Stomach (tissue), 9 donors: Measurements from ENCODE around the gene C22orf39. TPM values are rescaled to one million over a fixed set of nuclear protein-coding genes. Genes with fewer than 3 reads are reported as not detected.

Experiments used
- DNase-seq, 2 donors: peaks; one replicate each; pipeline versions ENCODE4 v3.0.0 to v3.0.0-alpha.2; 2013 to 2019
- H3K27ac ChIP-seq, 5 donors: fragments of 200-600 bp in 4 of 5; sonication (generic) in 4 of 5; one replicate each; pipeline ENCODE4 v1.5.1; 2013 to 2019; ENCODE audit warnings: mild to moderate bottlenecking in 1 of 5, moderate library complexity in 1 of 5
- H3K27me3 ChIP-seq, 3 donors: fragments of 200-600 bp; sonication (generic); one replicate each; pipeline ENCODE4 v1.5.1; 2017 to 2019; ENCODE audit warnings: mixed run types in 1 of 3
- H3K36me3 ChIP-seq, 4 donors: fragments of 200-600 bp; sonication (generic); 1 replicate in 3 of 4; 2 replicates in 1 of 4; pipeline ENCODE4 v1.5.1; 2016 to 2019
- H3K4me1 ChIP-seq, 4 donors: fragments of 200-600 bp; sonication (generic); one replicate each; pipeline ENCODE4 v1.5.1; 2016 to 2019
- H3K4me3 ChIP-seq, 4 donors: fragments of 200-600 bp; sonication (generic) in 3 of 4; one replicate each; pipeline ENCODE4 v1.5.1; 2016 to 2019; ENCODE audit warnings: mild to moderate bottlenecking in 1 of 4
- H3K9me3 ChIP-seq, 4 donors: fragments of 200-600 bp; sonication (generic); one replicate each; pipeline ENCODE4 v1.5.1; 2016 to 2019
- CTCF ChIP-seq, 7 experiments: fragments of 450-650 bp in 4 of 7; fragments of 200-600 bp in 3 of 7; sonication (generic) in 3 of 7; IDR thresholded peaks; one replicate each; pipeline ENCODE4 v1.5.1; 2016 to 2019; ENCODE audit warnings: antibody characterized with exemption in 7 of 7, control low read depth in 2 of 7, mild to moderate bottlenecking in 1 of 7
- EP300 ChIP-seq: sonication (generic); formaldehyde crosslinking; IDR thresholded peaks from one replicate; pipeline ENCODE4 v1.6.1; 2017; ENCODE audit warnings: antibody characterized with exemption
- POLR2A ChIP-seq, 4 donors: fragments of 450-650 bp; IDR thresholded peaks; one replicate each; pipeline ENCODE4 v1.6.1; 2016; ENCODE audit warnings: antibody characterized with exemption in 4 of 4, control low read depth in 2 of 4, mild to moderate bottlenecking in 1 of 4, moderate library complexity in 1 of 4
- POLR2AphosphoS5 ChIP-seq, 3 donors: sonication (generic); formaldehyde crosslinking; IDR thresholded peaks; one replicate each; pipeline ENCODE4 v1.6.1; 2016; ENCODE audit warnings: antibody characterized with exemption in 3 of 3
- WGBS, 5 donors: extraction: QIAGEN DNeasy Blood & Tissue Kit in 3 of 5; methylation state at CpG; one replicate each; pipeline versions ENCODE4 v1.1.5 to v1.1.7; 2013 to 2018; 5-methylcytosine and 5-hydroxymethylcytosine counted together
- intact Hi-C: fragments of 100-400 bp; cut with DNase I; formaldehyde crosslinking; loops from one replicate; pipeline ENCODE4 v1.15.1; 2023; ENCODE audit warnings: low total_unique reads
- polyA plus RNA-seq, 3 donors: library from polyadenylated mRNA; stranded (reverse); fragments of 200-250 nt; gene quantifications; one replicate each; pipeline ENCODE4 v1.2.3, GENCODE V29; 2013
- total RNA-seq, 5 donors: library from RNA; depleted of rRNA; stranded (reverse); fragments of >200 nt; gene quantifications; one replicate each; pipeline versions ENCODE4 v1.1.0 to v1.2.3, GENCODE V29; 2014 to 2016
- donor health status: healthy with polysubstance abuse.
- donor health status: Bipolar disorder and iron deficiency.
- donor health status: healthy.

Gene C22orf39
- total and polyA plus RNA-seq, 8 donors: 23.6 to 124 (median 41.5) TPM

DNA sequence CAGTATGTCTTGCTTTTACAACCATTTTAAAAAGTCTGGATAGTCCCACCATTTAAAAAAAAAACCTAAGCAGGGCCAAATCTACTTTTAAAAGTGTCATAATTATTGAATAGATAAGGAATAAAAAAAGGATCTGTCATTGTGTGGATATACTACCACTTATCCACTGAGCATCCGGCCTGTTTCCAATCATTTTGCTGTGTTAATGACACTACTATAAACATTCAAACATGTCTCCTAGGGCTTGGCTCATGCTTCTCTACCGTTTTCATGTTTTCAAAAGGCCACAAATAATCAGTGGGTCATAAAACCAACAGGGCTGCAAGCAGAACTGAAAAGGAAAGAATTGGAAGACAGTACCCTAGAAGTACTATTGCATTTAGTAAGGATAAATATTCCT, 12.5 kb upstream of the C22orf39 start:
- H3K4me3 ChIP-seq: no peak overlapping the region
- no peak overlapping the region for H3K27ac ChIP-seq
- H3K27me3 ChIP-seq: no peaks in the 10 kb centered on the region
- H3K36me3 ChIP-seq: peaks cover 79 to 100% (median 99%) of the 10 kb centered on the region in 4 donors
- no peak for TF ChIP-seq POLR2AphosphoS5 (IDR thresholded peaks at IDR 0.05)
- TF ChIP-seq CTCF (IDR thresholded peaks at IDR 0.05): no peak
- no peak for TF ChIP-seq EP300
- no peak for TF ChIP-seq POLR2A (IDR thresholded peaks at IDR 0.05)
- intact Hi-C loops: no loop called here
- no peaks in the 10 kb centered on the region for H3K9me3 ChIP-seq
- H3K4me1 ChIP-seq: no peaks in the 10 kb centered on the region
- no peak for DNase-seq
- WGBS, 5 donors: 66 to 82% (median 73%) methylated on average over 2 of the region's 2 CpGs

DNA sequence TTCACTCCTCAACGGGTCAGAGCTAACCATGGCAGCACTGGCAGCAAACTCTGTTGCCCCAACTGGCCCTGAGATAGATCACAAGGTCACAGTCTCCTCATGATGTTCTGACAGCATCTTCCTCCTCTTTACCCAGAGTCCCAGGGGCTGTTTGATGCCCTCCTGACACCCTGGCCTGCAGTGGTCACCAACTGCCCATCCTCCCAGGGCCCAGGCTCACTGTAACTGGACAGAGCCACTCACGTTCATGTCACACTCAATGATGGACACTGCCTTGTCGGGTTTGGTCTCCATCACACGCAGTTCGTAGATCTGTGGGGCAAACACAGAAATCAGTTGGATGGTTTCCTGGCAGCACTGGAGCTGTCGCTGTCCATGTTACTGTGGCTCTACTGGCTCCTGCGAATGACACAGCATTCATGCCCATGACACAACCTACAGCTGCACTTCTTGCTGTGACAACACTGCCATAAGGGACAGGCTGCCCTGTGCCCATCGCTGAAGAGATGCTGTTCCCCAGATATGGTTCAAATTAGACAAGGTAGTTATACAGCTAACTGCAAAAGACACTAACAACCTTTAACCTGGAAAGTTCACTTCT, 10.4 kb upstream of the C22orf39 start:
- no peak overlapping the region for H3K27ac ChIP-seq
- intact Hi-C loops: loop anchor here (10.0 kb wide), 1 partner anchor 273 kb away; no protein-coding TSS in a partner anchor
- TF ChIP-seq POLR2A (IDR thresholded peaks at IDR 0.05) (no peak), POLR2AphosphoS5 (IDR thresholded peaks at IDR 0.05) (no peak), EP300 (no peak), CTCF (IDR thresholded peaks at IDR 0.05) (no peak)
- H3K4me3 ChIP-seq: no peak overlapping the region
- no peaks in the 10 kb centered on the region for H3K9me3 ChIP-seq
- H3K36me3 ChIP-seq: peaks cover 79 to 100% (median 99%) of the 10 kb centered on the region in 4 donors
- no peaks in the 10 kb centered on the region for H3K4me1 ChIP-seq
- WGBS, 5 donors: 93 to 97% (median 97%) methylated on average over 8 of the region's 8 CpGs
- no peak for DNase-seq
- H3K27me3 ChIP-seq: no peaks in the 10 kb centered on the region

GRCh38 chr22:19456541-19456940, 9.0 kb upstream of the C22orf39 start:
- DNase-seq: no peak
- H3K9me3 ChIP-seq: no peaks in the 10 kb centered on the region
- WGBS, 5 donors: 91 to 96% (median 94%) methylated on average over 7 to 10 of the region's 10 CpGs
- no peaks in the 10 kb centered on the region for H3K4me1 ChIP-seq
- H3K27ac ChIP-seq: no peak overlapping the region
- H3K27me3 ChIP-seq: no peaks in the 10 kb centered on the region
- H3K4me3 ChIP-seq: no peak overlapping the region
- intact Hi-C loops: loop anchor here (10.0 kb wide), 1 partner anchor 272 kb away; no protein-coding TSS in a partner anchor
- peaks cover 76 to 100% (median 99%) of the 10 kb centered on the region in 4 donors for H3K36me3 ChIP-seq
- TF ChIP-seq CTCF (IDR thresholded peaks at IDR 0.05): no peak
- no peak for TF ChIP-seq POLR2AphosphoS5 (IDR thresholded peaks at IDR 0.05)
- no peak for TF ChIP-seq POLR2A (IDR thresholded peaks at IDR 0.05)

GRCh38 chr22:19455585-19456370, 8.3 kb upstream of the C22orf39 start:
- WGBS, 5 donors: 51 to 73% (median 68%) methylated on average over 4 of the region's 4 CpGs
- intact Hi-C loops: loop anchor here (10.0 kb wide), 1 partner anchor 271 kb away; no protein-coding TSS in a partner anchor
- no peak overlapping the region for H3K4me3 ChIP-seq
- DNase-seq: no peak
- H3K4me1 ChIP-seq: no peaks in the 10 kb centered on the region
- no peaks in the 10 kb centered on the region for H3K27me3 ChIP-seq
- no peak for TF ChIP-seq POLR2AphosphoS5 (IDR thresholded peaks at IDR 0.05)
- TF ChIP-seq EP300: no peak
- TF ChIP-seq CTCF (IDR thresholded peaks at IDR 0.05): no peak
- no peak for TF ChIP-seq POLR2A (IDR thresholded peaks at IDR 0.05)
- H3K36me3 ChIP-seq: peaks cover 77 to 100% (median 98%) of the 10 kb centered on the region in 4 donors
- H3K27ac ChIP-seq: no peak overlapping the region
- H3K9me3 ChIP-seq: no peaks in the 10 kb centered on the region
